Activated T-helper 1 cell treated with anti-CD3 and anti-CD28 coated beads, Interleukin-2, amount 50 U/mL, for 16 hours (primary cell): ENCODE data around the gene CDC42.

Source experiments
- DNase-seq, 2 donors: peaks; one replicate each; pipeline ENCODE4 v3.0.0-alpha.2; 2020; ENCODE audit warnings: low read depth in 1 of 2, low spot score in 1 of 2

CDC42 gene

GRCh38 chr1:22127731-22128130 is 75.2 kb downstream of the CDC42 start:
- no peak for DNase-seq

- no peak for DNase-seq
These were observed 75.9 kb downstream of the CDC42 start for GRCh38 chr1:22128392-22128791.

GRCh38 chr1:22129501-22130117 is 77.1 kb downstream of the CDC42 start:
- DNase-seq, result no peak

GRCh38 chr1:22131062-22131461 is 78.6 kb downstream of the CDC42 start:
- no peak for DNase-seq

- peak; percentile 11 to 35 for DNase-seq
These were observed 79.5 kb downstream of the CDC42 start for GRCh38 chr1:22131875-22132486.

GRCh38 chr1:22132517-22133235 is 80.2 kb downstream of the CDC42 start:
- no peak for DNase-seq

- no peak for DNase-seq
These were observed 80.9 kb downstream of the CDC42 start for GRCh38 chr1:22133247-22133930.

- DNase-seq, result no peak
These were observed 81.4 kb downstream of the CDC42 start for GRCh38 chr1:22133931-22134324.

GRCh38 chr1:22137004-22137720 is 84.7 kb downstream of the CDC42 start:
- no peak for DNase-seq

GRCh38 chr1:22139066-22139594 is 86.6 kb downstream of the CDC42 start:
- DNase-seq, result no peak

- no peak for DNase-seq
These were observed 87.3 kb downstream of the CDC42 start for GRCh38 chr1:22139817-22140216.
